SH-SY5Y (cell line): ENCODE results near the gene CCDC85C.

Experiments used
- GATA2 ChIP-seq: IDR thresholded peaks from 2 replicates; pipeline ENCODE4 v1.6.1; 2011; ENCODE audit warnings: mild to moderate bottlenecking, low read depth, low read length
- GATA3 ChIP-seq: IDR thresholded peaks from 2 replicates; pipeline ENCODE4 v1.6.1; 2011; ENCODE audit warnings: low read depth, mild to moderate bottlenecking, low read length, moderate library complexity

DNA sequence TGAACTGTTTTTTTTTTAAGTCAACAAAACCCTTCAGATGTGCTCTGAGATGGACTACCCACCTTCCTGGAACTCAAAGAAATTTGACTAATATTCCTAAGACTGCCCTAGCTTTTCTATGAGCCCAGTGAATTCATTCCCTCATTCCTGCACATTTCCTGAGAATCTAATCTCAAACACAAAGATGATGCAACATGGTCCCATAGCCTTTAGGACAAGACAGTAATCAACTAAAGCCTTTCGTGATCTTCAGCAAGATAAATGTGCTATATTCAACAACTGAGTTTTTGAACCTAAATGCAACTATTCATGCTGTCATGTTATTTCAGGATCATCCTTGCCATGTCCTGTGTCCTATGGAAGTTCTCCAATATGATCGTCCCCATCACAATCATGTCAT lies 128.3 kb downstream of the CCDC85C start:
- no peak for TF ChIP-seq GATA2
- no peak for TF ChIP-seq GATA3
